ENCODE results near the gene HDGF.

Gene HDGF

GRCh38 chr1:156745881-156746280 lies 5.6 kb downstream of the HDGF start:
- DNase-seq, result no peak

GRCh38 chr1:156744786-156745419 lies 6.6 kb downstream of the HDGF start:
- no peak for DNase-seq

- DNase-seq, result no peak
These were observed 7.1 kb downstream of the HDGF start for GRCh38 chr1:156744344-156744743.

- no peak for DNase-seq
These were observed 7.8 kb downstream of the HDGF start for GRCh38 chr1:156743367-156744302.

- no peak for DNase-seq
These were observed 8.7 kb downstream of the HDGF start for GRCh38 chr1:156742801-156743200.

GRCh38 chr1:156742017-156742416 lies 9.5 kb downstream of the HDGF start:
- DNase-seq, result no peak

GRCh38 chr1:156741481-156741983 lies 9.9 kb downstream of the HDGF start:
- no peak for DNase-seq

- peak; percentile 99 to 100 for DNase-seq
These were observed 10.6 kb downstream of the HDGF start, which contains the start of gene MRPL24 for GRCh38 chr1:156740741-156741480. Gene MRPL24, minus strand, starts transcription at chr1:156741088. Its CDS starts 2,384 bp downstream, at chr1:156738704.

GRCh38 chr1:156740237-156740740 lies 11.2 kb downstream of the HDGF start:
- DNase-seq, result no peak

- DNase-seq, result no peak
These were observed 12.6 kb downstream of the HDGF start for GRCh38 chr1:156738916-156739315.

GRCh38 chr1:156738407-156738806 lies 13.1 kb downstream of the HDGF start:
- no peak for DNase-seq

- no peak for DNase-seq
These were observed 17.4 kb downstream of the HDGF start for GRCh38 chr1:156733989-156734584.

- DNase-seq, result peak; percentile 92 to 99
These were observed 22.6 kb downstream of the HDGF start, which contains the start of gene ISG20L2 for GRCh38 chr1:156728599-156729462. Gene ISG20L2, minus strand, starts transcription at chr1:156728766. Its CDS starts 1,114 bp downstream, at chr1:156727652.

- peak; percentile 79 to 94 for DNase-seq
These were observed 23.4 kb downstream of the HDGF start, which contains the start of gene METTL25B for GRCh38 chr1:156727926-156728598. Gene METTL25B, plus strand, starts transcription at chr1:156728469. Its CDS starts 636 bp downstream, at chr1:156729105.

GRCh38 chr1:156727492-156727891 lies 24.0 kb downstream of the HDGF start:
- no peak for DNase-seq

- peak in 1 of 2 experiments; percentile 37 for DNase-seq
These were observed 24.8 kb downstream of the HDGF start for GRCh38 chr1:156726549-156727226.

- peak; percentile 86 to 87 for DNase-seq
These were observed 25.7 kb downstream of the HDGF start for GRCh38 chr1:156725683-156726280.

GRCh38 chr1:156721535-156721934 lies 29.9 kb downstream of the HDGF start:
- DNase-seq, result no peak

- no peak for DNase-seq
These were observed 30.3 kb downstream of the HDGF start for GRCh38 chr1:156721131-156721530.
